Measurements from ENCODE around the gene RBFA.

The RBFA gene

DNA sequence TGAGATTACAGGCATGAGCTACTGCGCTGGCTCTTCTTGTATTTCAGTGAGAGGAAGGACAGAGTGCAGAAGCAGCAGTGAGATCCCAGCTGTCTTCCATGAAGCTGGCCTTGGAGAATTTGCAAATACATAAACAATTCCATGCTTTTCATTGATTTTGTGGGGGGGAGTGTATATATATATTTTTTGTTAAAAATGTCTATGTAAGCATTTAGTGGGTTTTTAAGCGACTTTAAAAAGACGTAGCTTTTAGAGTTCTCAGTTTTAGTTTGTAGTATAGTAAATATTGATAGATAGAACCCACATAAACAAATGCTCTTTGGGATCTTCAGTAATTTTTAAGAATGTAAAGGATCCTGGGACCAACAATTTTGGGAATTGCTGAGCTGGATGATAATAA, 6.3 kb downstream of the RBFA start:
- Mint-ChIP-seq H3K4me3 (no peak overlapping the region), H3K4me1 (ENCODE audit: low read depth) (peaks cover 21% of the 10 kb centered on the region), H3K27ac (no peak overlapping the region), H3K27me3 (no peaks in the 10 kb centered on the region), H3K9me3 (no peaks in the 10 kb centered on the region), H3K36me3 (ENCODE audit: low read depth) (peaks cover 91% of the 10 kb centered on the region)
- no peak for DNase-seq

GRCh38 chr18:80041424-80041823, 7.2 kb downstream of the RBFA start:
- H3K4me3 Mint-ChIP-seq, result no peak overlapping the region
- peak overlapping the region; percentile 47 for H3K27ac Mint-ChIP-seq
- peaks cover 95% of the 10 kb centered on the region for H3K36me3 Mint-ChIP-seq (ENCODE audit: low read depth)

GRCh38 chr18:80042785-80043184, 8.6 kb downstream of the RBFA start:
- Mint-ChIP-seq H3K4me3 (no peak overlapping the region), H3K36me3 (ENCODE audit: low read depth) (peaks cover 94% of the 10 kb centered on the region), H3K9me3 (no peaks in the 10 kb centered on the region), H3K27me3 (no peaks in the 10 kb centered on the region), H3K27ac (no peak overlapping the region), H3K4me1 (ENCODE audit: low read depth) (peaks cover 10% of the 10 kb centered on the region)
- no peak for DNase-seq

More at GRCh38 chr18:80041424-80041823, 7.2 kb downstream of the RBFA start:
- no peaks in the 10 kb centered on the region for H3K9me3 Mint-ChIP-seq
- DNase-seq, result no peak
- H3K4me1 Mint-ChIP-seq (ENCODE audit: low read depth), result peaks cover 12% of the 10 kb centered on the region
- H3K27me3 Mint-ChIP-seq, result no peaks in the 10 kb centered on the region

- no peak for DNase-seq
- Mint-ChIP-seq H3K36me3 (ENCODE audit: low read depth) (peaks cover 94% of the 10 kb centered on the region), H3K27me3 (no peaks in the 10 kb centered on the region), H3K4me3 (no peak overlapping the region), H3K27ac (no peak overlapping the region), H3K4me1 (ENCODE audit: low read depth) (peaks cover 10% of the 10 kb centered on the region), H3K9me3 (no peaks in the 10 kb centered on the region)
Measured at GRCh38 chr18:80044072-80044471, 9.8 kb downstream of the RBFA start.

DNA sequence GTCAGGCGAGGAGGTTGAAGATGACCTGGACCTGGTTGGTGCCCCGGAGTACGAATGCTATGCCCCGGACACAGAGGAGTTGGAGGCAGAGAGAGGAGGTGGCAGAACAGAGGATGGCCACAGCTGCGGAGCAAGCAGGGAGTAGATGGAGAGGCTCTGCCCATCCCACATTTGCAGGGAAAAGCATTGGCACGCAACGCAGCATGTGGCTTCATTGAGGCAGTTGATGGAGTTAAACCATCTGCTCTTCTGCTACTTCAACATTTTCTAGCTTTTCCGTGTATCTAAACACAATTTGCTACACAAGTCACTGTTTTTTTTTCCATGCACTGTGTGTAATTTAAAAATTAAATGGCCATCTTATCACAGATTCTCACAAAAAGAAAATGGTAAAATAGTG, 11.8 kb downstream of the RBFA start:
- H3K27me3 Mint-ChIP-seq, result no peaks in the 10 kb centered on the region
- H3K4me1 Mint-ChIP-seq (ENCODE audit: low read depth), result peaks cover 7% of the 10 kb centered on the region

DNA sequence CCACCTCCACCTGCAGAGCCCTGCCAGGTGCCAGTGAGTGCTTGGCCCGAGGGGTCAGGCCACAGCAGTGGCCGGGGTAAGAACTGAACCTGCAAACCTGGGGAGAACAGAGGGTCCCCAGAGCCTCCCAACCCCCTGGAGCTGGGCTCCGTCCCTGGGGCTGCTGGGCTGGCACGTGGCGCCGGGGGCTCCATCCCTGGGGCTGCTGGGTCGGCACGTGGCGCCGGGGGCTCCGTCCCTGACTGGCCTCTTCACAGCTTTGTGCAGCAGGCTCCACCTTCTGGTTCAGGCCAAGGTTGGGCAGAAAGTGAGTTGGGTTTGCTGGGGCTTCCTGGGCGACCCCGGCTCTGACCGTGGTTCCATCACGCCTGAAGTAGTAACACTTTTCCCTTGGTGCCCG, 12.2 kb downstream of the RBFA start:
- no peaks in the 10 kb centered on the region for H3K27me3 Mint-ChIP-seq
- no peak for DNase-seq
- H3K36me3 Mint-ChIP-seq (ENCODE audit: low read depth), result peaks cover 93% of the 10 kb centered on the region
- H3K9me3 Mint-ChIP-seq, result peaks cover 4% of the 10 kb centered on the region
- peaks cover 3% of the 10 kb centered on the region for H3K4me1 Mint-ChIP-seq (ENCODE audit: low read depth)
- H3K4me3 Mint-ChIP-seq, result no peak overlapping the region
- H3K27ac Mint-ChIP-seq, result no peak overlapping the region

More for the DNA sequence above, 11.8 kb downstream of the RBFA start:
- no peak overlapping the region for H3K27ac Mint-ChIP-seq
- H3K4me3 Mint-ChIP-seq, result no peak overlapping the region
- H3K36me3 Mint-ChIP-seq (ENCODE audit: low read depth), result peaks cover 93% of the 10 kb centered on the region
- no peak for DNase-seq
- H3K9me3 Mint-ChIP-seq, result peaks cover under 1% of the 10 kb centered on the region

DNA sequence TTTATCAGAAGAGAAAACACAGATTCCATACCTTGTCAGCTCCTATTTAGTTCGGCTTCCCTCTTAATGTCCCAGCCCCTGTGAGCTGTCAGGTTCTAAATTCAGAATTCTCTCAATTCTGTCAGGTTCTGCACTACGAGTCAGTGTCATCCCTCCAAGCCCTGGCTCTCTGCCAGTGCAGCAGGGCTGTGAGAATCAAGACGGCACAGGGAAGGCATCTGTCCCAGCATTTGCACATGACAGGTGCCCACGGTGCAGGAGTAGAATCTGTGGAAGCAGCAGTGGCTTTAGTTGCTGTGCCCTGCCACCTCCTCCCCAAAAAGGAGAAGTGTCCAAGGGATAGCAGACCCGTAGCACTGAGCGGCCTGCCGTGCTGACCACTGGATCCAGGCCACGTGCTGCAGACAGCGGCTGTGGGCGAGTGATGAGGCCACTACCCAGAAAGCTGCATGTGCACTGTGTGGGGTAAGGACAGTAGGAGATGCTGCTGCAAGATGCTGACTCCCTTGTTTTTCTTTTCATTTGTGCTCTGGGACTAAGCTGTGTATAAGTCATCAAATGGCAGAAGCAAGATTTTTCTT, 12.8 kb downstream of the RBFA start:
- H3K36me3 Mint-ChIP-seq (ENCODE audit: low read depth), result peaks cover 94% of the 10 kb centered on the region
- no peaks in the 10 kb centered on the region for H3K27me3 Mint-ChIP-seq
- H3K27ac Mint-ChIP-seq, result no peak overlapping the region
- peaks cover 10% of the 10 kb centered on the region for H3K9me3 Mint-ChIP-seq
- no peaks in the 10 kb centered on the region for H3K4me1 Mint-ChIP-seq (ENCODE audit: low read depth)
- no peak for DNase-seq
- no peak overlapping the region for H3K4me3 Mint-ChIP-seq

- H3K36me3 Mint-ChIP-seq (ENCODE audit: low read depth), result peaks cover 64% of the 10 kb centered on the region
Measured at GRCh38 chr18:80050797-80051196, 16.6 kb downstream of the RBFA start.

DNA sequence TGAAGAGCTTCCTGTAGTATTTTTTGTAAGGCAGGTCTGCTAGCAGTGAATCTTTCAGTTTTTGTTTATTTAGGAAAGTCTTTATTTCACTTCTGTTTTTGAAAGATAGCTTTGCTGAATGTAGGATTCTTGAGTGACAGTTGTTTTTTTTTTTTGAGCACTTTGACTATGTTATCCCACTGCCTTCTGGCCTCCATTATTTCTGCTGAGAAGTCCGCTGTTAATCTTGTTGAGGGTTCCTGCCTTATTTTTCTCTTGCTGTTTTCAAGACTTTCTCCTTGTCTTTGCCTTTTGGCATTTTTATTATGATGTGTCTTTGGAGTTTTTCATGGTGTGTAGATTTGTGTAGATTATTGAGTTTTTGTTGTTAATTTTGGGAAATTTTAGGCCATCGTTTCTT, 21.9 kb downstream of the RBFA start:
- peaks cover 60% of the 10 kb centered on the region for H3K9me3 Mint-ChIP-seq
- no peak overlapping the region for H3K27ac Mint-ChIP-seq
- no peak overlapping the region for H3K4me3 Mint-ChIP-seq
- H3K27me3 Mint-ChIP-seq, result no peaks in the 10 kb centered on the region
- H3K4me1 Mint-ChIP-seq (ENCODE audit: low read depth), result no peaks in the 10 kb centered on the region
- peaks cover 18% of the 10 kb centered on the region for H3K36me3 Mint-ChIP-seq (ENCODE audit: low read depth)
- DNase-seq, result no peak

More at GRCh38 chr18:80050797-80051196, 16.6 kb downstream of the RBFA start:
- H3K27ac Mint-ChIP-seq, result no peak overlapping the region
- peaks cover 37% of the 10 kb centered on the region for H3K9me3 Mint-ChIP-seq
- no peak overlapping the region for H3K4me3 Mint-ChIP-seq
- no peaks in the 10 kb centered on the region for H3K27me3 Mint-ChIP-seq
- no peak for DNase-seq
- no peaks in the 10 kb centered on the region for H3K4me1 Mint-ChIP-seq (ENCODE audit: low read depth)

DNA sequence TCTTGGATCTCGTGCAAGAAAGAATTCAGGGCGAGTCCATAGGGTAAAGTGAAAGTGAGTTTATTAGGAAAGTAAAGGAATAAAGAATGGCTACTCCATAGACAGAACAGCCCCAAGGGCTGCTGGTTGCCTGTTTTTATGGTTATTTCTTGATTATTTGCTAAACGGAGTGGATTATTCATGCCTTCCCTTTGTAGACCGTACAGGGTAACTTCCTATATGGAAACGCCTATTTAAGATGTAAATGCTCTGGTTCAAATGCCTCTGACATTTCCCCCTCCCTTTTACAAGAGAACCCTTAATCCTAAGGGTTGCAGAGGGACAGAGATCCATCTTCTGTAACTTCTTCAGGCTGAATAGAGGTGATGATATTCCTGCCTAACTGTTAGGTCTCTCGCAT, 25.7 kb downstream of the RBFA start:
- Mint-ChIP-seq H3K36me3 (ENCODE audit: low read depth) (peaks cover 9% of the 10 kb centered on the region), H3K9me3 (peaks cover 35% of the 10 kb centered on the region), H3K4me1 (ENCODE audit: low read depth) (no peaks in the 10 kb centered on the region), H3K4me3 (no peak overlapping the region), H3K27ac (no peak overlapping the region), H3K27me3 (peaks cover 2% of the 10 kb centered on the region)
- DNase-seq, result no peak

DNA sequence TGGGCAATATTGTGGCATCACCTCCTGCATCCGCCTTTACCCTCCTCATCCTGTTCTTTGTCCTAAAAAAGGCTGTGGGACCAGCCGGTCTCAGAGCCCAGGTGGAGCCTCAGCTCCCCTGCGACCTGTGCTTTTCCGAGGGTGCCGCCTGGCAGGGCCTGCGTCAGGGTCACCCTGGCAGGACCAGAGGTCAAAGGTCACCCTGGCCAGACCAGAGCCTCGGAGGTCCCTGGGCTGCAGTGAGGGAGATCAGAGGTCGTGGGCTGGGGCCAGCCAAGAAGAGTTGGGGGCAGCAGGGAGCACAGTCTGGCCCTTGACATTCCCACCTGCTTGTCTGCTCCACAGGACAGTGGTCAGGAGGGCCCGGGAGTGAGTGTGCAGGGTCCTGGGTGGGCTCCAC, 31.5 kb downstream of the RBFA start:
- DNase-seq, result no peak
- H3K27ac Mint-ChIP-seq, result no peak overlapping the region
- peaks cover 5% of the 10 kb centered on the region for H3K9me3 Mint-ChIP-seq

GRCh38 chr18:80067321-80067720, 33.1 kb downstream of the RBFA start:
- H3K9me3 Mint-ChIP-seq, result peaks cover 2% of the 10 kb centered on the region
- H3K27ac Mint-ChIP-seq, result no peak overlapping the region
- H3K36me3 Mint-ChIP-seq (ENCODE audit: low read depth), result peaks cover 2% of the 10 kb centered on the region
- no peaks in the 10 kb centered on the region for H3K4me1 Mint-ChIP-seq (ENCODE audit: low read depth)
- DNase-seq, result no peak
- no peak overlapping the region for H3K4me3 Mint-ChIP-seq
- no peaks in the 10 kb centered on the region for H3K27me3 Mint-ChIP-seq

More for the DNA sequence above, 31.5 kb downstream of the RBFA start:
- no peak overlapping the region for H3K4me3 Mint-ChIP-seq
- peaks cover 2% of the 10 kb centered on the region for H3K27me3 Mint-ChIP-seq
- H3K4me1 Mint-ChIP-seq (ENCODE audit: low read depth), result no peaks in the 10 kb centered on the region
- peaks cover 5% of the 10 kb centered on the region for H3K36me3 Mint-ChIP-seq (ENCODE audit: low read depth)

GRCh38 chr18:80067897-80068296, 33.7 kb downstream of the RBFA start:
- DNase-seq, result no peak
- no peak overlapping the region for H3K27ac Mint-ChIP-seq
- no peaks in the 10 kb centered on the region for H3K4me1 Mint-ChIP-seq (ENCODE audit: low read depth)
- H3K4me3 Mint-ChIP-seq, result no peak overlapping the region
- H3K9me3 Mint-ChIP-seq, result peaks cover 2% of the 10 kb centered on the region
- H3K36me3 Mint-ChIP-seq (ENCODE audit: low read depth), result no peaks in the 10 kb centered on the region
- H3K27me3 Mint-ChIP-seq, result no peaks in the 10 kb centered on the region

DNA sequence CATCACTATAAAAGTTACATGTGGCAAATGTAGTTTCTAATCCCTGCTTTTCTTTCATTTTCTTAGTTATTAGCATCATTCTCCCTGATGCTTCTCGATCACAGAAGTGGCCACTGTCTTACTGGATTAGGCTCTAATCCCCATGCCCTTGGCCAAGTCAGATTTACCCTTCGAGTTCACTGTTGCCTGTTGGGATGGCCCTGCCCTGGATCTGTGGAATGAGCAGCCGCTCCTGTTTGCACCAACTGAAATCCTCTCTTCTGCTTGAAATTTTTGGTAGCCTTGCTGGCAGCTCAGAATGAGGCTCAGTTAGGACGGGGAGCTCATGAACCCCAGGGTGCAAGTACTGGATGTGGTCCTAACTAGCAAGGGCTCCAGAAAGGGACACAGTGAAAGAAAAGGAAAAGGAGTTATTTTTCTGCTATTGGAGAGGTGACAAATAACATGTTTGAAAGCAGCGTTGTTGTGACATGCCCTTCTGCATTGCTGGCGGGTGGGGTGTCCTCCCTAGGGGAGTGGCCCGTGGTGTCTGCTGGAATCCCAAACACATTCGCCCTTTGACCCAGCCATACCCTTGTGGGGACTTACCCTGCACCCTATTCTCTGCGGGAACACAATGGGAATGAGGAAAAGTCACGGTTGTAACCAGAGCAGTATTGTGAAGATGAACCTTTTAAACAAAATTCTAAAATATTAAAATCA, 34.5 kb downstream of the RBFA start:
- Mint-ChIP-seq H3K9me3 (no peaks in the 10 kb centered on the region), H3K27ac (no peak overlapping the region), H3K36me3 (ENCODE audit: low read depth) (no peaks in the 10 kb centered on the region), H3K27me3 (no peaks in the 10 kb centered on the region), H3K4me3 (no peak overlapping the region), H3K4me1 (ENCODE audit: low read depth) (no peaks in the 10 kb centered on the region)
- DNase-seq, result no peak

DNA sequence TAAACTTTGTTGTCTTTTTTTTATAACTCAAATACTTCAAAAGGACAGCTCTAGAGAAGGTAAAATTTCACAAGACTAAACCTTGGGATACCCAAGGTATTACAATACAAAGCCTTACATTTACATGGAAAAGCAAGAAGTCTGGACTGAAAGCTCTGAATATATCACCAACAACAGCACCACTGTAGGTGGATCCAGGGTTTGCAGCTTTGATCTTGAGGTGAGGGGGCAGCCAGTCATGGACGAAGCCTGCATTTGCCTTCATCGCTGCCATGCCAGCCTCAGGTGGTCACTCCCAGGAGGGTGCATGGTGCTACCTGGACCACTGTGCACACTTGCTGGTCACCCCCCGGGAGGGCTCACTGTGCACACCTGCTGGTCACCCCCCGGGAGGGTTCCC, 36.6 kb downstream of the RBFA start:
- H3K27ac Mint-ChIP-seq, result no peak overlapping the region
- H3K4me3 Mint-ChIP-seq, result no peak overlapping the region
- no peaks in the 10 kb centered on the region for H3K4me1 Mint-ChIP-seq (ENCODE audit: low read depth)
- no peaks in the 10 kb centered on the region for H3K36me3 Mint-ChIP-seq (ENCODE audit: low read depth)
- H3K9me3 Mint-ChIP-seq, result no peaks in the 10 kb centered on the region
- H3K27me3 Mint-ChIP-seq, result no peaks in the 10 kb centered on the region
- no peak for DNase-seq
